HEK293 (cell line): ENCODE measurements around the gene C1QTNF1.

Experiments used
- CTCF ChIA-PET: fragments of 350-600 bp; formaldehyde crosslinking; extraction: SDS; loops from one replicate; lab custom pipeline; 2021; ENCODE audit warnings: antibody characterized with exemption; lab: Yijun Ruan, JAX
- POLR2A ChIA-PET: fragments of 300-600 bp; formaldehyde crosslinking; extraction: SDS; loops from one replicate; lab custom pipeline; 2020; ENCODE audit warnings: antibody characterized with exemption, inconsistent platforms; lab: Yijun Ruan, JAX
- H3K27ac ChIP-seq: fragments of 200-500 bp; sonication (Bioruptor generic); 2 replicates; pipeline ENCODE4 v1.5.1; 2014; ENCODE audit warnings: low read depth, low read length, control low read depth, inconsistent platforms; ENCODE audit errors: extremely low read depth
- H3K36me3 ChIP-seq, 2 experiments: fragments of 200-500 bp in 1 of 2; sonication (Bioruptor generic) in 1 of 2; 1 replicate in 1 of 2; 2 replicates in 1 of 2; pipeline ENCODE4 v1.5.1; 2014 to 2017; ENCODE audit warnings: inconsistent platforms in 2 of 2, low read length in 2 of 2; ENCODE audit not compliant: control insufficient read depth in 2 of 2, insufficient read depth in 1 of 2
- H3K4me1 ChIP-seq: fragments of 200-500 bp; sonication (Bioruptor generic); 2 replicates; pipeline ENCODE4 v1.5.1; 2014; ENCODE audit warnings: mild to moderate bottlenecking, low read length, inconsistent platforms; ENCODE audit not compliant: control insufficient read depth, insufficient read depth
- H3K4me3 ChIP-seq: 2 replicates; pipeline ENCODE4 v1.5.1; 2011; ENCODE audit warnings: low read depth, mild to moderate bottlenecking, control low read depth, low read length, moderate library complexity
- H3K9me3 ChIP-seq: fragments of 200-500 bp; sonication (Bioruptor generic); 2 replicates; pipeline ENCODE4 v1.5.1; 2014; ENCODE audit warnings: low read depth, low read length, inconsistent platforms; ENCODE audit not compliant: control insufficient read depth, insufficient read depth
- BCL11A ChIP-seq: fragments of 450-650 bp; formaldehyde crosslinking; IDR thresholded peaks from 2 replicates; pipeline ENCODE4 v1.5.1; 2016; ENCODE audit warnings: low read depth, missing biosample characterization, missing genetic modification characterization
- IKZF3 ChIP-seq: fragments of 450-650 bp; IDR thresholded peaks from 2 replicates; pipeline ENCODE4 v1.5.0; 2018; ENCODE audit warnings: missing biosample characterization, mild to moderate bottlenecking, missing genetic modification characterization, moderate library complexity
- SCRT1 ChIP-seq: fragments of 450-650 bp; formaldehyde crosslinking; IDR thresholded peaks from 2 replicates; pipeline ENCODE4 v1.5.1; 2016; ENCODE audit warnings: missing biosample characterization, missing genetic modification characterization, borderline replicate concordance
- TCF7L2 ChIP-seq: IDR thresholded peaks from 2 replicates; pipeline ENCODE4 v1.6.1; 2011; ENCODE audit warnings: low read depth, mild to moderate bottlenecking, inconsistent platforms, low read length, moderate library complexity, borderline replicate concordance
- ZBTB21 ChIP-seq: fragments of 450-650 bp; formaldehyde crosslinking; IDR thresholded peaks from 2 replicates; pipeline ENCODE4 v1.5.1; 2017; ENCODE audit warnings: missing biosample characterization, missing genetic modification characterization
- ZNF148 ChIP-seq: fragments of 450-650 bp; formaldehyde crosslinking; IDR thresholded peaks from 2 replicates; pipeline ENCODE4 v1.5.0; 2017; ENCODE audit warnings: missing biosample characterization, missing genetic modification characterization, borderline replicate concordance
- ZNF202 ChIP-seq: fragments of 450-650 bp; formaldehyde crosslinking; IDR thresholded peaks from 2 replicates; pipeline ENCODE4 v1.5.1; 2016; ENCODE audit warnings: missing biosample characterization, missing genetic modification characterization, borderline replicate concordance
- ZNF23 ChIP-seq: fragments of 450-650 bp; formaldehyde crosslinking; IDR thresholded peaks from 2 replicates; pipeline ENCODE4 v1.5.1; 2016; ENCODE audit warnings: missing biosample characterization, missing genetic modification characterization, borderline replicate concordance
- ZNF292 ChIP-seq: fragments of 450-650 bp; formaldehyde crosslinking; IDR thresholded peaks from 2 replicates; pipeline ENCODE4 v1.5.1; 2016; ENCODE audit warnings: low read depth, missing biosample characterization, missing genetic modification characterization, borderline replicate concordance
- ZNF426 ChIP-seq: fragments of 450-650 bp; formaldehyde crosslinking; IDR thresholded peaks from 2 replicates; pipeline ENCODE4 v1.5.1; 2017; ENCODE audit warnings: missing biosample characterization, missing genetic modification characterization, mild to moderate bottlenecking, inconsistent platforms, moderate library complexity
- ZNF473 ChIP-seq: fragments of 450-650 bp; formaldehyde crosslinking; IDR thresholded peaks from 2 replicates; pipeline ENCODE4 v1.5.1; 2017; ENCODE audit warnings: missing biosample characterization, missing genetic modification characterization
- TF ChIP-seq, protein P1 (sequence below): fragments of 450-650 bp; formaldehyde crosslinking; IDR thresholded peaks from 2 replicates; pipeline ENCODE4 v1.5.1; 2016; ENCODE audit warnings: missing biosample characterization, missing genetic modification characterization
- TF ChIP-seq, protein P2 (sequence below): fragments of 450-650 bp; formaldehyde crosslinking; IDR thresholded peaks from 2 replicates; pipeline ENCODE4 v1.5.1; 2016; ENCODE audit warnings: missing biosample characterization, missing genetic modification characterization, borderline replicate concordance

The C1QTNF1 gene

DNA sequence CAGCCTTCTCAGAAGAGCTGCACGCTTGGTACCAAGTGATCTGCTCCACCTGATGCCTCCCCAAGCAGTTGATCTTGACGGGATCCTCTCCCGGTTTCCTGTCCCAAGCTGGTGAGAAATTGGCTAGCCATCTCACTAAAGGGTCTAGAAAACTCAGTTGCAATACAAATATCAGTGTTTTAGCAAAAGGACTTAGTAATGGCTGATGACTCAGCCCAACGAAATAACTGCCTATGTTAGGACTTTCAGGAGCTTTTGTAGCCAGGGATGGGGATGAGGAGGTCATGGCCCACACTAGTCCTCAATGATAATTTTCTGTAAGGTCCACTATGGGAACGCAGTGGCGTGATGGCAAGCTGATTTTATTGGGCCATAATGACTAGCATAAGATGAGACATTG, 27.3 kb downstream of the C1QTNF1 start:
- H3K36me3 ChIP-seq: peaks cover 0 to 3% of the 10 kb centered on the region in 2 experiments; a peak in 1 of 3 replicates
- CTCF ChIA-PET: interaction anchor here (0.6 to 4.4 kb wide), 4 partner anchors 10 to 342 kb away, joined by 3 to 20 read pairs (median 4); no protein-coding TSS in a partner anchor
- no peaks in the 10 kb centered on the region for H3K9me3 ChIP-seq
- H3K4me1 ChIP-seq: no peaks in the 10 kb centered on the region
- no peak overlapping the region for H3K4me3 ChIP-seq
- no peak for TF ChIP-seq ZNF202
- TF ChIP-seq ZNF426 (tag by site-specific recombination): no peak
- TF ChIP-seq, protein P1, sequence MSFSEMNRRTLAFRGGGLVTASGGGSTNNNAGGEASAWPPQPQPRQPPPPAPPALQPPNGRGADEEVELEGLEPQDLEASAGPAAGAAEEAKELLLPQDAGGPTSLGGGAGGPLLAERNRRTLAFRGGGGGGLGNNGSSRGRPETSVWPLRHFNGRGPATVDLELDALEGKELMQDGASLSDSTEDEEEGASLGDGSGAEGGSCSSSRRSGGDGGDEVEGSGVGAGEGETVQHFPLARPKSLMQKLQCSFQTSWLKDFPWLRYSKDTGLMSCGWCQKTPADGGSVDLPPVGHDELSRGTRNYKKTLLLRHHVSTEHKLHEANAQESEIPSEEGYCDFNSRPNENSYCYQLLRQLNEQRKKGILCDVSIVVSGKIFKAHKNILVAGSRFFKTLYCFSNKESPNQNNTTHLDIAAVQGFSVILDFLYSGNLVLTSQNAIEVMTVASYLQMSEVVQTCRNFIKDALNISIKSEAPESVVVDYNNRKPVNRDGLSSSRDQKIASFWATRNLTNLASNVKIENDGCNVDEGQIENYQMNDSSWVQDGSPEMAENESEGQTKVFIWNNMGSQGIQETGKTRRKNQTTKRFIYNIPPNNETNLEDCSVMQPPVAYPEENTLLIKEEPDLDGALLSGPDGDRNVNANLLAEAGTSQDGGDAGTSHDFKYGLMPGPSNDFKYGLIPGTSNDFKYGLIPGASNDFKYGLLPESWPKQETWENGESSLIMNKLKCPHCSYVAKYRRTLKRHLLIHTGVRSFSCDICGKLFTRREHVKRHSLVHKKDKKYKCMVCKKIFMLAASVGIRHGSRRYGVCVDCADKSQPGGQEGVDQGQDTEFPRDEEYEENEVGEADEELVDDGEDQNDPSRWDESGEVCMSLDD (tag by site-specific recombination): no peak
- no peak for TF ChIP-seq ZNF23 (tag by site-specific recombination)
- TF ChIP-seq ZNF473 (tag by site-specific recombination): no peak
- TF ChIP-seq, protein P2, sequence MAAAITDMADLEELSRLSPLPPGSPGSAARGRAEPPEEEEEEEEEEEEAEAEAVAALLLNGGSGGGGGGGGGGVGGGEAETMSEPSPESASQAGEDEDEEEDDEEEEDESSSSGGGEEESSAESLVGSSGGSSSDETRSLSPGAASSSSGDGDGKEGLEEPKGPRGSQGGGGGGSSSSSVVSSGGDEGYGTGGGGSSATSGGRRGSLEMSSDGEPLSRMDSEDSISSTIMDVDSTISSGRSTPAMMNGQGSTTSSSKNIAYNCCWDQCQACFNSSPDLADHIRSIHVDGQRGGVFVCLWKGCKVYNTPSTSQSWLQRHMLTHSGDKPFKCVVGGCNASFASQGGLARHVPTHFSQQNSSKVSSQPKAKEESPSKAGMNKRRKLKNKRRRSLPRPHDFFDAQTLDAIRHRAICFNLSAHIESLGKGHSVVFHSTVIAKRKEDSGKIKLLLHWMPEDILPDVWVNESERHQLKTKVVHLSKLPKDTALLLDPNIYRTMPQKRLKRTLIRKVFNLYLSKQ (tag by site-specific recombination): no peak
- TF ChIP-seq ZNF148 (tag by site-specific recombination): no peak
- TF ChIP-seq ZBTB21 (tag by site-specific recombination): no peak
- no peak overlapping the region for H3K27ac ChIP-seq
- POLR2A ChIA-PET: interaction anchor here (0.6 kb wide), 1 partner anchor 10 kb away, joined by 3 read pairs; no protein-coding TSS in a partner anchor

- POLR2A ChIA-PET: interaction anchor here (0.6 kb wide), 1 partner anchor 10 kb away, joined by 3 read pairs; no protein-coding TSS in a partner anchor
- no peak overlapping the region for H3K4me3 ChIP-seq
- H3K4me1 ChIP-seq: no peaks in the 10 kb centered on the region
- peaks cover 0 to 3% of the 10 kb centered on the region in 2 experiments; a peak in 1 of 3 replicates for H3K36me3 ChIP-seq
- no peak overlapping the region for H3K27ac ChIP-seq
- CTCF ChIA-PET: interaction anchor here (0.6 to 4.4 kb wide), 11 partner anchors 10 to 339 kb away, joined by 3 to 20 read pairs (median 3); partner anchors contain the start of gene ENGASE
- H3K9me3 ChIP-seq: no peaks in the 10 kb centered on the region
- no peak for TF ChIP-seq TCF7L2
- TF ChIP-seq SCRT1 (tag by site-specific recombination): no peak
- TF ChIP-seq BCL11A (tag by site-specific recombination): no peak
- no peak for TF ChIP-seq IKZF3 (tag by site-specific recombination)
- no peak for TF ChIP-seq ZNF292 (tag by site-specific recombination)
These were observed 28.2 kb downstream of the C1QTNF1 start for GRCh38 chr17:79052131-79052530.
